Stimulated activated CD8-positive, alpha-beta memory T cell treated with anti-CD3 and anti-CD28 coated beads, Interleukin-12 subunit alpha, Interleukin-12 subunit beta, amount 100 ng/mL, for 1 hour (primary cell): ENCODE results near the gene QSOX2.
"Not testable (repeated sequence)": the region's sequence is repeated elsewhere in the genome, so short reads cannot be mapped to it uniquely, and the experiment has no call there.

Source experiments
- DNase-seq: peaks from one replicate; pipeline ENCODE4 v3.0.0-alpha.2; 2020; ENCODE audit warnings: low read depth

QSOX2 gene

DNA sequence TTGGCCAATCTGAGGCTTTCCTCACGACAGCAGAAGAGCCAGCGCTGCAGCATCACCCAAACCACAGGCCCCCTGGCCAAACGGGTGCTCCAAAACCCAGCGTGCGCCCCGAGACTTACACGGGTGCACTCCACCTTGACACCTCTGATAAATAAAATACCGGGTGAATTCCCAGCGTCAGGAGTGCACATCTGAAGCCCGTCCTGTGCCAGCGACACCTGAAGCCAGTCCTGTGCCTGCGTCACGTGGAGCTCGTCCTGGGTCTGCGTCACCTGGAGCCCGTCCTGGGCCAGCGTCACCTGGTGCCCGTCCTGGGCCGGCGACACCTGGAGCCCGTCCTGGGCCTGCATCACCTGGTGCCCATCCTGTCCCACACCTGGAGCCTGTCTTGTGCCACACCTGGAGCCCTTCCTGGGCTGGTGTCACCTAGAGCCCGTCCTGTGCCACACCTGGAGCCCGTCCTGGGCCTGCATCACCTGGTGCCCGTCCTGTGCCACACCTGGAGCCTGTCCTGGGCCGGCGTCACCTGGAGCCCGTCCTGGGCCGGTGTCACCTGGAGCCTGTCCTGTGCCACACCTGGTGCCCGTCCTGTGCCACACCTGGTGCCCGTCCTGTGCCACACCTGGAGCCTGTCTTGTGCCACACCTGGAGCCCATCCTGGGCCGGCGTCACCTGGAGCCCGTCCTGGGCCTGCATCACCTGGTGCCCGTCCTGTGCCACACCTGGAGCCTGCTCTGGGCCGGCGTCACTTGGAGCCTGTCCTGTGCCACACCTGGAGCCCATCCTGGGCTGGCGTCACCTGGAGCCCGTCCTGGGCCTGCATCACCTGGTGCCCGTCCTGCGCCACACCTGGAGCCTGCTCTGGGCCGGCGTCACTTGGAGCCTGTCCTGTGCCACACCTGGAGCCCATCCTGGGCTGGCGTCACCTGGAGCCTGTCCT lies 8.9 kb downstream of the QSOX2 start:
- not testable (repeated sequence) for DNase-seq

DNA sequence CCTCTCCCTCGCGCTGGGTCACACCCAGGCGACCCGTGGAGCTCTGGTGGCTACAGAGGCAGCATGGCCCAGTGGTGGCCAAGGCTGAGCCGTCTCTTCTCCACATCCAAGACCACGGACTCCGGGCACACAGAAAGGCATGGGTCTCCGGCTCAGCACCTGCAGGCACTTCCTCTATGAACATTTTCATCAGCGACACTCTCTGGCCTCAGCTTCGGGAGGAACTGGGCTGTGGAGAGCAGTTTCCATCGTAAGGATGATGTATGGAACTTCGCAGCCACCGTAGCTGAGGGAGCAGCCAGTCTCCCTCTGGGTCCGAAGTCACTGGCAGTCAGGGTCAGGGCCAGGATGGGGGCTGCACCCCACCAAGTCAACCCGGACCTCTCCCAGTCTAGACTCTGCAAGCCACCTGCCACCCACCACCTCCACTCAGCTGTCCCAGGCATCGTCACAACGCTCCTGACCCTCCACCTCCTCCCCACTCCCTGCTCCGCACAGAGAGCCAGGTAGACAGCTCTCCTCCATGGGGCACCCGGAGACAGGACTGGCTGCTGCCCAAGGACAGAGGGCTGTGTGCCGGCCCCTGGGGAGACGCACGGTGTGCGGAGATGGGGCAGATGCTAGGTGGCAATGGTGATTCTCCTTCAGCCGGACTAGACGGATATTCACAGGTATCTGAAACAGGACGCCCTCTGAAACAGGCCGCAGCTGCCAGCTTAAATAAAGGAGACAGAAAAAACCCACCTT lies 9.7 kb downstream of the QSOX2 start:
- DNase-seq, result no peak

DNA sequence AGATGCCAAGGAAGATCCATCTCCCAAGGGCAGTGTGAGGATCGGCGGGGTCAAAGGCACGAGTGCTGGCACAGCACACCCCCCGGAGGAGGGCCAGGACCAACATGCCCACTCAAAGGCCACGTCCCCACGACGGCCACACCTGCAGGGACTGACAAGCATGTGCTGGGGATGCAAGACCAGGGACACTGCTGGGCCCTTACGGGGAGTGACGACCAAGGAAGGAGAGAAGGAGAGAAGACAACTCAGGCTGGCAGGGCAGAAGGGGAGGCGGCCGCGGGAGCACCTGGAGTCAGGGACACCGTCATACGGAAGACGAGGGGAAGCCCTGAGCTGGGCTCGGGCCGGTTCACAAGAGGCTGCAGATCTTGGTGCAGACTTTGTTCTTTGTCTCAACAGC lies 10.4 kb downstream of the QSOX2 start:
- no peak for DNase-seq

DNA sequence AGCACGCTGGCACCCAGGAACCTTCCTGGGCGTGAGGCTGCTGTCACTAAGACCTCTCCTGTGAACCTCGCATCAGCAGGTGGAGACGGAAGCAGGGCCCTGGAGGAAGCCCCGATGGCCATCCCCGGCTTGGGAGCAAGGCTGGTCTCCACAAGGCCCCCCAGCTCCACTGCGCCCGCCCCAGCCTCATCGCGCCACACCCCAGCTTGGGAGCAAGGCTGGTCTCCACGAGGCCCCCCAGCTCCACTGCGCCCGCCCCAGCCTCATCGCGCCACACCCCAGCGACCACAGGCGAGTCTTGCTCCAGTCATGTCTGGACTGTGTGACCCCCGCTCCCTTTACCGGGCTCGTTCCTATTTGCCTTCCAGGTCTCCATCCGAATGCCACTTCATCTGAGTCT lies 11.0 kb downstream of the QSOX2 start:
- no peak for DNase-seq

- DNase-seq, result no peak
Observed at GRCh38 chr9:136233868-136234267, 11.7 kb downstream of the QSOX2 start.

DNA sequence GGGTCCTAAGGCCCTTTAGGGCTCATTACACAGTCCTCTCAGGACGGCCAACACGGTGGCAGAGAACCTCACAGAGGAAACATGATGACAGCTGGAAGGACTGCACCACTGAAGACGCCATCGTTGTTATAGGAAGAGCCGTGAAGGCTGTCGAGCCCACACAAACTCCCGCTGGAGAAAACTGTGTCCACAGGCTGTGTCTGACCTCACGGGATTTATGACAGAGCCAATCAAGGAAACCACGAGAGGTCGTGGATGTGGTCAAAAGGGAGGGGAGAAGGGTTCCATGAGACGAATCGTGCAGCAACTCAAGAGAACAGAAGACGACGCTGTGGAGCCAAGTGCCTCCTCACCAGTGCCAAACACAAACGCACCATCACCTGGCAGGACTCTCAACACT lies 12.2 kb downstream of the QSOX2 start:
- DNase-seq, result no peak

GRCh38 chr9:136232969-136233368 lies 12.6 kb downstream of the QSOX2 start:
- no peak for DNase-seq

DNA sequence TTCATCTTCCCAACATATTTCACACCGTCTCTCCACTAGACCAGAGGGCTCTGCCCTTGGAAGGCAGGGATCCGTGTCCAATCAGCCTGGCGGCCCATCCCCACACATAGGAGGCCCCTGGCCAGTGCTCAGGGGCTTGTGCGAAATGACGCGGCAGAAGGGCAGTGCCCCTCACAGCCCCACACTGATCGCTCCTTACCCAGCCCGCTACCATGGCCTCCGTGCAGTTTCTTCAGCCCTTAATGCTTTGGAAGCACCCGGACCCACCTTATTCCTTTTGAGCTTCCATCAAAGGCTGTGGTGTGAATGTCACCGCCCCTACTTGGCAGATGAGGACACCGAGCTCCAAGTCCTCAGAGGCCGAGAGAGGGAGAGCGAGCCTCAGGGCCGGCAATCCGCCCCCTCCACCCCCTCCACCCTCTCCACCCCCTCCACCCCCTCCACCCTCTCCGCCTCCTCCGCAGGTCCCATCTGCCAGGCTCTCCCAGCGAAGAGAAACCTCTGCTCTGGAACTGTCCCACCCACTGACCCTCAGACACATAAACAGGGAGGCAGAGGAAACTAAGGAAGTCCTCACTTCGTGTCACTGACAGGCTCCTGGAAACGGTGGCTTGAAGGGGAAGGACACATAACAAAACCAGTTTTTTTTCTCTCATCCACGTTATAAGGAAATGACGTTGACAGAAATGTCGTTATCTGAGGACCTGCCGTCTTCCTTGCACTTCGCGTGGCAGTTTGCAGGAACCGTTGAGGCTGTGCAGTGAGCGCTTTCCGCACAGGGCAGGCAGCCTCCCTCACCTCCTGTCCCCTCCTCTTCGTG lies 13.9 kb downstream of the QSOX2 start:
- DNase-seq, result no peak

GRCh38 chr9:136230773-136231172 lies 14.8 kb downstream of the QSOX2 start:
- DNase-seq, result no peak

GRCh38 chr9:136230365-136230764 lies 15.2 kb downstream of the QSOX2 start:
- DNase-seq, result no peak

DNA sequence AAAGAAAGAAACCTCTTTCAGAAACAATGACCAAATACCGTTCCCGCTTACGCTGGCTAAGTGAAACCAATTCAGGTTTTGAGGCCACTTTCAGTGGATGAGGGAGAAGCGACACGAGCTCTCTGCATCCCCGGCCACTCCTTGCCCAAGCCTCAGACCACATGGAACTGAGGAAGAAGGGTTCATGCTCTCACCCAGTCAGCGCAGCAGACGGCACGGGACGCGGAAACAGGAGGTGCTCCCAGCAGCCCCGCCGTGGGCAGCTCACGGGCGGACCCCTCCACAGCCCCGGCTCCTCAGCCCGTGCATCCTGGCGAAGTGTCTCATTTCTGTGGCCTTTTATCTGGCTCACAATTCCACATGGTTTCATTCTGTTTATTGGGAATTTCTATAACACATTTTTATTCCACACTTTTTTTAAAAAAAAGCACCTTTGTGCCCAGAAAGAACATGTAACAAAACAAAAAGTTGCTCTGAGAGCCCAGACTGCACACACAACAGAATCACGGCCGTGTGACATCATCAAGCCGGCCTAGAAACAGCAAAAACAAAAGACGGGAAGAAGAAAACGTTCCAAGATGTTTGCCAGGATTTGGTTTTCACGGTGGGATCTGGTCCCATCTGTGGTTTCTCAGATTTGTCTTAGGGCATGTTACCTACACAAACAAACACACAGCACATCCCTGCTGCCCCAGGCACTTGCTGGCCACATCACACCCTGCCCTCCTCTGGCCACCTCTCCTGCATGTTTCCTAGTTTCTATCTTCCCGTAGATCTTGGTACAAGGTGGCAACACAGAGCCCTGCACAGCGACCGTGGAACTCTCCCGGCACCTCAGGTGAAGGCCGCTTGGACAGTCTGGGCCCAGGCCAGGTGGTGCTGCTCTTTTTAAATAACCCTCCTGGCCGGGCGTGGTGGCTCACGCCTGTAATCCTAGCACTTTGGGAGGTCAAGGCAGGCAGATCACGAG lies 16.2 kb downstream of the QSOX2 start:
- DNase-seq, result no peak

DNA sequence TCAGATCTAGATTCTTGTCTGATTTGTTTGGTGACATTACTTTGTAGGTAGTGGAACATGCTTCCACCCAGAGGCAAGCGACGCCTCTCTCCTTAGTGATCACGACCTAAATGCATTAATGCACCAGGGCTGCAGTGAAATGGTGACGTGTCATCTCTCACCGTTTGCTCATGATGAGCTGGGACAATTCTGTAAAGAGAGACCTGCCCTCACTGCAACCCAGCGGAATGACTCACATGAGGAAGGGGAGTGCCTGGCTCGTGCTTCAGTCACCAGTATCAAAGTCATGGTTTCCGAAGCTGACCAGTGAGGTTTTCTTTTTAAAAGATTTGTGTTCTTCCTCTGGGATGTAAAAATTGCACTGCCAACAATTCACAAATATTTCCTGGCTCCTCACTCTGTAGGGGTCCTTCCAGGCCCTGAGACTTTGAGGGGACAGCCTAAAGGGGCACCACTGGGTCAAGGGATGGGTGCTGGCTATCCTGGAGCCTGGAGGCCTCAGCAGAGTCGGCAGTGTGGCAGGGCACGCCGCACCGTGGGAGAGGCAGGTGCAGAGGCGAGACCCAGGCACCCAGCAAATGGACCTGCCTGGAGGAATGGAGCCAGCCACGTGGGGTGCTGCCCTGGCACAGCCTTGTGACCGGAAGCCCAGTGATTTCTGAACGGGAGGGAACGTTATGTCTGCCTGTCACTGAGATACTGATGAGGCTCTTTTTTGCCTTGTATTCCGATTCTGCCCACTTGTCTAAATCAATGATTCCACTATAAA lies 17.3 kb downstream of the QSOX2 start:
- DNase-seq, result no peak

- DNase-seq, result no peak
Observed at GRCh38 chr9:136226680-136227407, 18.8 kb downstream of the QSOX2 start.

DNA sequence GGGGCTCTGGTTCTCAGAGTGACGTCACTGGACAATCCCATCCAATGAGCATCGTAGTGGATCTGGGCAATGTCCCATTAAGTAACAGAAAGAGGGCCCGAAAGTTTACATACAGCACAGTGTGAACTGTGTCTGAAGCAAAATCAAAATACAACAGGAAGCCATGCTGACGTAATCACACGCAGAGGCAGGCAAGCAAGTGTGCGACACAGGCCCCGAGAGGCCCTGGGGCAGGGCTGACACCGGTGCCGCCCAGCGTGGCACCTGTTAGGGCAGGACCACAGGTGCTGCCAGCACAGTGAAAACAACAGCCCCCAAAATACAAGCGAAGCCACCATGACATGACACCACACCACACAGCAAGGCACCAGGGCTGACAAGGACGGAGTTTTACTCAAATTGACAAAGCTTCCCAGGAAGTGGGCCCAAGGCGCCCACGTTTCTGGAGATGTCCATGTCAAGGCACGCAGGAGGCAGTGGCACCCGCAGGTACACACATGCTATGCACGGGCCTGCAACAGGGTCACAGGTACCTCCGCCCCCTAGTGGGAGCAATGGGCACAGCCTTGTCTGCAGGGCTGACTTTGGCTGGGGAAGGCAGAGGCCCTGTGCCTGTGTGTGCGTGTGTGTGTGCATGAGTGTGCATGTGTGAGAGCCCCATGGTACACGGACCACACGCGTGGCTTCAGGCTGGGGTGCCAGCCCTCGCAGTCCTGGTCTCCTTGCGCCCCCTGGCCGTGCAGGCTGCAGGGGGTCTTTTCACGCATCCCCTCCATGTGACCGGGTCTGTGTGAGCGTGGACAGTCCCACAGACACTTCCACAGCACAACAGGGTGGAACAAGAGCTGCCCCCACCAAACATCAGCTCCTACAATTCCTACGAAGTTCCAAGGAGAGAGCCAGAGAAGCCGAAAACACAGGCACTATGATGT lies 19.6 kb downstream of the QSOX2 start:
- DNase-seq, result peak; percentile 20

DNA sequence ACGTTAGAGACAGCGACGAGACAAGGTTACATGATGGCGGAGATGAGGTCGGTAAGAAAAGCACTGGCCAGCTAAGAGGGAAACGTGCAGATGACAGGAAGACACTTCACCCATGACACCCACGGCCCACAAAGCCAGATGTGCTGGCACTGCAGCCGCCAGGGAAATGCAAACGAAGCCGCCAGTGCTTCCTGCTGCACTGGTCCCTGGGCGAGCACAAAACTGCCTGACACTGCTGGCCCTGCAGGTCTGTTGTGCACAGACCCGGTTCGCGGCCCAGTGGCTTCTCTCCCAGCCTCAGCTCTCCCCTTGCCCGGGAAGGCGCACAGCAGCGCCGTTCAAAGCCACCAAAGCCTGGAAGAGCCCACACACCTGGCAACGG lies 20.3 kb downstream of the QSOX2 start:
- DNase-seq, result no peak

DNA sequence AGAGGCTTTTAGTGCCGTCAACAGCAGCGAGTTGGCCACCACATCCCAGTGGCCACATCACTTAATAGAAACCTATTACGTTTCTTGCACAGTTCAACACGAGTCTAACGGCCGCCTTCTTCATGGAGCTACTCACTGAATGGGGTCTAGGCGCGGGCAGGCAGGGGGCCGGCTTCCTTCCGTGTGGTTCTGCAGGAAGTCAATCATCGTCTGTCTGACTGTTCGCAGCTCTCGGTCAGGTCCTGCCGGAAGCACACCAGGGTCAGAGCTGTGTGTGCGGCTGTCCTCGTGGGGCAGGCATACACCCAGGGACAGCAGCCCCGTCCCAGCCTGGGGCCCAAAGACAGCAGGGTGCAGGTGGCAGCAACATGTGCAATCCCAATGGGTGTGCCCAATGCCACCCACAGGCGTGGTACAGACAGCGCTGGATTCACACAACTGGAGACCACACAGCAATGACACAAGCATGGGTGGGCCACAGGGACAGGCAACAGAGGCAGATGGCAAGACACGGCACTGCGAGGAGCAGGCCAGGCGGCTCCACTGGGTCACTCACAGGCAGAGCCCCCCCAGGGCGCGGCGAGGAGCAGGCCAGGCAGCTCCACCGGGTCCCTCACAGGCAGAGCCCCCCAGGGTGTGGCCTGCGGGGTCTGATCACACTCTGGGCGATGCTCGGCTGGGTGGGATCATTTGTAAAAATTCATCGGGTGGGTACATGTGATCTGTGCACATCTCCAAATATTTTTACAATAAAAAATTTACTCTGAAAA lies 21.6 kb downstream of the QSOX2 start:
- no peak for DNase-seq

DNA sequence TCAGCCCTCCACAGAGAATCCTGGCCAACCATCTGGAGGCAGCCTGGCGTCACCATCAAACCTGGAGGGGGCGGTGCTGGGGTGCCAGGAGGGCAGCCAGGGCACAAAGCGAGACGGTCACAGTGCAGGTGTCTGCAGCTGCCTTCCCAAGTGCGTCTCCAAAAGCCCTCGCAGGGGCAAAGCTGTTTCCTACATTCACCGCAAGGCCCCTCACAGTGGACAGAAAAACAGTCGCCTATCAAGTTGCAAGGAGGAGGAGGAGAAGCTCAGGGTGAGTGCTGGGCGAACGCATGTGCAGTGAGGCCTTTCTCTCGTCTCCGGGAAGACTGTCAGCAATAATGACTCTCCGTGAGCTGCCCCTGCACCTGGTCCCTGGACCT lies 22.7 kb downstream of the QSOX2 start:
- DNase-seq, result no peak
